H1 (cell line): Measurements from ENCODE around the gene COQ8B. TPM values are rescaled to one million over a fixed set of nuclear protein-coding genes. Genes with fewer than 3 reads are reported as not detected.

Experiments
- CTCF ChIA-PET: fragments of 300-600 bp; sonication (Branson Sonifier 250); formaldehyde crosslinking; loops from one replicate; lab custom pipeline; 2021; ENCODE audit not compliant: partially characterized antibody; lab: Charles Lee
- POLR2A ChIA-PET: fragments of 300-600 bp; sonication (Branson Sonifier 250); formaldehyde crosslinking; loops from one replicate; lab custom pipeline; 2021; ENCODE audit warnings: inconsistent platforms; ENCODE audit not compliant: partially characterized antibody; lab: Charles Lee
- DNase-seq, 2 experiments: peaks; one replicate each; pipeline versions ENCODE4 v3.0.0 to v3.0.0-alpha.2; 2010 to 2022; ENCODE audit warnings: low spot score in 2 of 2, low read depth in 1 of 2, mixed read lengths in 1 of 2
- FAIRE-seq: peaks from 2 replicates; lab custom pipeline; 2011; peaks lifted over from hg19 to GRCh38; lab: Jason Lieb, UNC
- H2AFZ ChIP-seq: 2 replicates; pipeline ENCODE4 v1.8.1; 2012; ENCODE audit warnings: low read length, inconsistent platforms
- H2AK5ac ChIP-seq: 2 replicates; pipeline ENCODE4 v1.6.1; 2013; ENCODE audit warnings: low read depth, low read length
- H2BK120ac ChIP-seq: replicated peaks from 2 replicates; pipeline ENCODE3; 2013; ENCODE audit warnings: low read depth, low read length, inconsistent platforms
- H2BK12ac ChIP-seq: 2 replicates; pipeline ENCODE4 v1.6.1; 2013; ENCODE audit warnings: low read depth, low read length
- H2BK15ac ChIP-seq: 2 replicates; pipeline ENCODE4 v1.6.1; 2013; ENCODE audit warnings: low read length
- H2BK20ac ChIP-seq: 2 replicates; pipeline ENCODE4 v1.6.1; 2013; ENCODE audit warnings: low read length
- H2BK5ac ChIP-seq: 2 replicates; pipeline ENCODE4 v1.6.1; 2013; ENCODE audit warnings: low read depth, low read length
- H3K14ac ChIP-seq: 2 replicates; pipeline ENCODE4 v1.6.1; 2013; ENCODE audit warnings: inconsistent platforms; ENCODE audit not compliant: insufficient read length
- H3K18ac ChIP-seq: 2 replicates; pipeline ENCODE4 v1.6.1; 2013; ENCODE audit warnings: low read length; ENCODE audit errors: extremely low read depth
- H3K23ac ChIP-seq: 2 replicates; pipeline ENCODE4 v1.6.1; 2013; ENCODE audit warnings: inconsistent platforms; ENCODE audit not compliant: insufficient read length
- H3K23me2 ChIP-seq: 2 replicates; pipeline ENCODE4 v1.6.1; 2013; ENCODE audit warnings: low read depth, low read length
- H3K27ac ChIP-seq: 2 replicates; pipeline ENCODE4 v1.6.1; 2011; ENCODE audit warnings: low read depth, low read length, inconsistent platforms
- H3K27me3 ChIP-seq, 4 experiments: replicated peaks in 1 of 4; 1 replicate in 1 of 4; 2 replicates in 3 of 4; pipeline versions ENCODE4 v1.6.1 to v1.8.1; 2011 to 2013; ENCODE audit warnings: low read length in 3 of 4, mild to moderate bottlenecking in 3 of 4, inconsistent platforms in 2 of 4, mixed read lengths in 2 of 4, moderate library complexity in 1 of 4; ENCODE audit not compliant: control insufficient read depth in 3 of 4, insufficient read depth in 3 of 4; ENCODE audit errors: extremely low read depth in 1 of 4
- H3K36me3 ChIP-seq, 4 experiments: 2 replicates each; pipeline versions ENCODE4 v1.6.1 to v1.8.1; 2011 to 2013; ENCODE audit warnings: mild to moderate bottlenecking in 4 of 4, low read length in 3 of 4, moderate library complexity in 2 of 4, control low read depth in 1 of 4, inconsistent platforms in 1 of 4; ENCODE audit not compliant: insufficient read depth in 4 of 4, control insufficient read depth in 2 of 4
- H3K4ac ChIP-seq: replicated peaks from 2 replicates; pipeline ENCODE3; 2013; ENCODE audit warnings: low read length, low read depth, mixed read lengths, inconsistent platforms; ENCODE audit not compliant: insufficient read length
- H3K4me1 ChIP-seq, 4 experiments: replicated peaks in 1 of 4; 1 replicate in 1 of 4; 2 replicates in 3 of 4; pipeline versions ENCODE4 v1.6.1 to v1.8.1; 2011 to 2013; ENCODE audit warnings: low read length in 3 of 4, inconsistent platforms in 2 of 4, mixed read lengths in 1 of 4; ENCODE audit not compliant: insufficient read depth in 4 of 4, control insufficient read depth in 3 of 4
- H3K4me2 ChIP-seq, 2 experiments: 2 replicates each; pipeline versions ENCODE4 v1.6.1 to v1.8.1; 2011 to 2013; ENCODE audit warnings: low read depth in 2 of 2, low read length in 2 of 2, control low read depth in 1 of 2, inconsistent platforms in 1 of 2, mild to moderate bottlenecking in 1 of 2; ENCODE audit not compliant: insufficient read depth in 1 of 2
- H3K4me3 ChIP-seq, 4 experiments: fragments of 200-600, 300-600 bp in 1 of 4; sonication (generic), shearing (Covaris generic), sonication (Bioruptor Twin) in 1 of 4; 2 replicates each; pipeline versions ENCODE4 v1.5.1 to v1.8.1; 2011 to 2016; ENCODE audit warnings: low read length in 4 of 4, low read depth in 3 of 4, control low read depth in 2 of 4, inconsistent platforms in 2 of 4, mild to moderate bottlenecking in 2 of 4, mixed read lengths in 1 of 4, moderate library complexity in 1 of 4; ENCODE audit not compliant: insufficient read depth in 2 of 4; ENCODE audit errors: extremely low read depth in 1 of 4
- H3K56ac ChIP-seq: replicated peaks from 2 replicates; pipeline ENCODE3; 2013; ENCODE audit warnings: low read depth, mild to moderate bottlenecking, mixed read lengths, low read length, inconsistent platforms; ENCODE audit not compliant: insufficient read length
- H3K79me1 ChIP-seq: 2 replicates; pipeline ENCODE4 v1.6.1; 2013; ENCODE audit warnings: low read depth, low read length, control low read depth
- H3K79me2 ChIP-seq, 2 experiments: 2 replicates each; pipeline versions ENCODE4 v1.6.1 to v1.8.1; 2012 to 2013; ENCODE audit warnings: low read length in 2 of 2, mild to moderate bottlenecking in 2 of 2, inconsistent platforms in 1 of 2; ENCODE audit not compliant: insufficient read depth in 2 of 2, control insufficient read depth in 1 of 2
- H3K9ac ChIP-seq, 4 experiments: replicated peaks in 1 of 4; 1 replicate in 1 of 4; 2 replicates in 3 of 4; pipeline versions ENCODE4 v1.6.1 to v1.8.1; 2011 to 2013; ENCODE audit warnings: low read depth in 3 of 4, low read length in 3 of 4, control low read depth in 2 of 4, mild to moderate bottlenecking in 2 of 4, moderate library complexity in 2 of 4, inconsistent platforms in 1 of 4; ENCODE audit errors: extremely low read depth in 1 of 4
- H3K9me3 ChIP-seq, 2 experiments: 2 replicates each; pipeline versions ENCODE4 v1.6.1 to v1.8.1; 2012 to 2013; ENCODE audit warnings: mild to moderate bottlenecking in 2 of 2, moderate library complexity in 2 of 2, control low read depth in 1 of 2, inconsistent platforms in 1 of 2, low read depth in 1 of 2, low read length in 1 of 2, mixed read lengths in 1 of 2; ENCODE audit not compliant: insufficient read depth in 2 of 2
- H4K20me1 ChIP-seq, 2 experiments: replicated peaks in 1 of 2; 2 replicates each; pipeline versions ENCODE3 to v1.8.1; 2011 to 2013; ENCODE audit warnings: inconsistent platforms in 2 of 2, low read length in 2 of 2, mild to moderate bottlenecking in 1 of 2; ENCODE audit not compliant: insufficient read depth in 2 of 2, control insufficient read depth in 1 of 2
- H4K5ac ChIP-seq: 2 replicates; pipeline ENCODE4 v1.6.1; 2013; ENCODE audit warnings: low read length, low read depth, mixed read lengths, inconsistent platforms; ENCODE audit not compliant: insufficient read length
- H4K8ac ChIP-seq: 2 replicates; pipeline ENCODE4 v1.8.0; 2013; ENCODE audit warnings: mild to moderate bottlenecking, moderate library complexity, low read length, inconsistent platforms; ENCODE audit not compliant: insufficient read depth; ENCODE audit errors: extremely low read depth
- H4K91ac ChIP-seq: replicated peaks from 2 replicates; pipeline ENCODE3; 2013; ENCODE audit warnings: low read length, mixed read lengths, inconsistent platforms; ENCODE audit not compliant: insufficient read length
- CREB1 ChIP-seq: IDR thresholded peaks from 2 replicates; pipeline ENCODE4 v1.6.1; 2012; ENCODE audit warnings: inconsistent platforms
- GABPA ChIP-seq: IDR thresholded peaks from 2 replicates; pipeline ENCODE4 v1.6.1; 2011; ENCODE audit warnings: mild to moderate bottlenecking, low read length, moderate library complexity, borderline replicate concordance; ENCODE audit not compliant: insufficient read depth
- MAX ChIP-seq: IDR thresholded peaks from 2 replicates; pipeline ENCODE4 v1.6.1; 2012; ENCODE audit warnings: inconsistent platforms
- SIN3A ChIP-seq, 2 experiments: IDR thresholded peaks in 1 of 2; conservative IDR thresholded peaks in 1 of 2; 2 replicates each; pipeline ENCODE4 v1.6.1; 2011 to 2012; ENCODE audit warnings: low read length in 2 of 2, improper control_type of control experiment in 1 of 2, low read depth in 1 of 2, mild to moderate bottlenecking in 1 of 2
- WGBS, 2 experiments: shearing (Covaris generic) in 1 of 2; methylation state at CpG; one replicate each; pipeline versions ENCODE4 v1.1.6 to v1.1.7; 2013 to 2015; ENCODE audit warnings: low lambda C conversion rate in 2 of 2, mixed read lengths in 2 of 2, inconsistent platforms in 1 of 2, low coverage in 1 of 2, missing lambda C conversion rate in 1 of 2; ENCODE audit not compliant: insufficient replicate concordance in 2 of 2, insufficient coverage in 1 of 2, insufficient read length in 1 of 2; ENCODE audit errors: extremely low coverage in 1 of 2, missing lambda C conversion rate in 1 of 2; 5-methylcytosine and 5-hydroxymethylcytosine counted together
- polyA plus RNA-seq, 7 experiments: library from polyadenylated mRNA; depleted of rRNA in 3 of 7; stranded (reverse) in 5 of 7; unstranded in 2 of 7; fragments of >200 nt in 5 of 7; fragments of 200-250 nt in 2 of 7; gene quantifications; 1 replicate in 5 of 7; 2 replicates in 1 of 7; 4 replicates in 1 of 7; pipeline versions ENCODE4 v1.2.1 to v1.2.3, GENCODE V29; 2011 to 2013; ENCODE audit warnings: missing spikeins in 2 of 7, mixed read lengths in 2 of 7
- total RNA-seq: library from RNA; stranded (reverse); fragmentation: NEBNext Ultra II Directional; extraction: Animal tissue kit (Norgen Biotek cat#: 25700); gene quantifications from 2 replicates; pipeline ENCODE4 v1.2.1, GENCODE V29; 2021

Gene COQ8B
- total and polyA plus RNA-seq, 2 of the 8 experiments (the other 6 are each of a cell fraction or from before 2014, with no cell fraction given), result 41.7 to 46.1 TPM

GRCh38 chr19:40742477-40742876, 25.8 kb upstream of the COQ8B start:
- Histone ChIP-seq H3K4me3 (no peak overlapping the region), H3K36me3 (peaks cover 0 to 13% (median 2%) of the 10 kb centered on the region in 4 experiments; a peak in 3 of 8 replicates), H3K18ac (no peak overlapping the region), H3K14ac (no peak overlapping the region), H3K79me2 (0 out of 4 replicates have a peak, but pooled peaks cover 0 to under 1% of the 10 kb centered on the region in 2 experiments), H3K9ac (no peak overlapping the region), H4K5ac (no peak overlapping the region), H3K4me2 (no peak overlapping the region), H3K79me1 (no peaks in the 10 kb centered on the region), H3K23me2 (no peaks in the 10 kb centered on the region), H4K91ac (no peak overlapping the region), H2BK5ac (no peak overlapping the region), H2BK20ac (no peak overlapping the region), H4K8ac (no peak overlapping the region), H2AK5ac (no peak overlapping the region), H2BK12ac (no peak overlapping the region), H3K27me3 (no peaks in the 10 kb centered on the region), H3K4me1 (peaks cover 0 to 13% (median 3%) of the 10 kb centered on the region in 4 experiments; a peak in 4 of 7 replicates), H3K9me3 (no peaks in the 10 kb centered on the region), H2AFZ (no peak overlapping the region), H2BK120ac (no peak overlapping the region), H3K27ac (no peak overlapping the region), H3K4ac (no peak overlapping the region), H4K20me1 (peaks cover 0 to 8% of the 10 kb centered on the region in 2 experiments), H3K23ac (no peak overlapping the region), H3K56ac (no peak overlapping the region), H2BK15ac (no peak overlapping the region)
- POLR2A ChIA-PET, result interaction anchor here (0.9 to 12.4 kb wide), 16 partner anchors 9 to 80 kb away, joined by 3 to 120 read pairs (median 4); partner anchors contain the start of genes ACTMAP, COQ8B, ITPKC and NUMBL
- FAIRE-seq (no peak), DNase-seq (no peak)
- WGBS, 2 experiments, result 93% methylated on average over 16 of the region's 17 CpGs; no CpG with 5 or more reads in 1 of the 2 experiments
- no peak for TF ChIP-seq SIN3A (conservative IDR thresholded peaks at IDR 0.05 in 1 of 2, IDR thresholded peaks at IDR 0.05 in 1 of 2; ENCODE audit: low read depth in 1 of 2, low read length in 2 of 2)
- no peak for TF ChIP-seq GABPA
- no peak for TF ChIP-seq CREB1
- TF ChIP-seq MAX, result no peak
- CTCF ChIA-PET, result interaction anchor here (0.7 to 4.7 kb wide), 13 partner anchors 9 to 954 kb away, joined by 3 to 26 read pairs (median 4); no protein-coding TSS in a partner anchor
